Activated CD4-positive, alpha-beta T cell treated with anti-CD3 and anti-CD28 coated beads, Interleukin-2, amount 10 ng/mL, durations not matched to agents 24 days and 14 days (primary cell): ENCODE results near the gene HTR3B. TPM values are rescaled to one million over a fixed set of nuclear protein-coding genes. Genes with fewer than 3 reads are reported as not detected.
A peak's percentile ranks its signal among the peaks of the same experiment; 100 is the strongest.

Experiments
- DNase-seq: peaks from one replicate; pipeline ENCODE4 v3.0.0; 2022
- H3K27ac Mint-ChIP-seq: one replicate; pipeline ENCODE4 v1.8.0; 2022; ENCODE audit warnings: mild to moderate bottlenecking, mixed read lengths
- H3K27me3 Mint-ChIP-seq: one replicate; pipeline ENCODE4 v1.8.0; 2022; ENCODE audit warnings: mixed read lengths
- H3K36me3 Mint-ChIP-seq: one replicate; pipeline ENCODE4 v1.8.0; 2022; ENCODE audit warnings: low read depth, mild to moderate bottlenecking, mixed read lengths
- H3K4me1 Mint-ChIP-seq: one replicate; pipeline ENCODE4 v1.8.0; 2021; ENCODE audit warnings: mixed read lengths
- H3K4me3 Mint-ChIP-seq: one replicate; pipeline ENCODE4 v1.8.0; 2022; ENCODE audit warnings: mild to moderate bottlenecking, moderate library complexity, mixed read lengths
- H3K9me3 Mint-ChIP-seq: one replicate; pipeline ENCODE4 v1.8.0; 2021; ENCODE audit warnings: mixed read lengths
- intact Hi-C: fragments of 100-400 bp; cut with micrococcal nuclease; formaldehyde crosslinking; loops from one replicate; pipeline ENCODE4 v1.15.1; 2023
- total RNA-seq: library from RNA; stranded (reverse); gene quantifications from 2 replicates; pipeline ENCODE4 v1.2.3, GENCODE V29; 2022

HTR3B gene, protein sequence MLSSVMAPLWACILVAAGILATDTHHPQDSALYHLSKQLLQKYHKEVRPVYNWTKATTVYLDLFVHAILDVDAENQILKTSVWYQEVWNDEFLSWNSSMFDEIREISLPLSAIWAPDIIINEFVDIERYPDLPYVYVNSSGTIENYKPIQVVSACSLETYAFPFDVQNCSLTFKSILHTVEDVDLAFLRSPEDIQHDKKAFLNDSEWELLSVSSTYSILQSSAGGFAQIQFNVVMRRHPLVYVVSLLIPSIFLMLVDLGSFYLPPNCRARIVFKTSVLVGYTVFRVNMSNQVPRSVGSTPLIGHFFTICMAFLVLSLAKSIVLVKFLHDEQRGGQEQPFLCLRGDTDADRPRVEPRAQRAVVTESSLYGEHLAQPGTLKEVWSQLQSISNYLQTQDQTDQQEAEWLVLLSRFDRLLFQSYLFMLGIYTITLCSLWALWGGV
- total RNA-seq = not detected in 2 replicates

DNA sequence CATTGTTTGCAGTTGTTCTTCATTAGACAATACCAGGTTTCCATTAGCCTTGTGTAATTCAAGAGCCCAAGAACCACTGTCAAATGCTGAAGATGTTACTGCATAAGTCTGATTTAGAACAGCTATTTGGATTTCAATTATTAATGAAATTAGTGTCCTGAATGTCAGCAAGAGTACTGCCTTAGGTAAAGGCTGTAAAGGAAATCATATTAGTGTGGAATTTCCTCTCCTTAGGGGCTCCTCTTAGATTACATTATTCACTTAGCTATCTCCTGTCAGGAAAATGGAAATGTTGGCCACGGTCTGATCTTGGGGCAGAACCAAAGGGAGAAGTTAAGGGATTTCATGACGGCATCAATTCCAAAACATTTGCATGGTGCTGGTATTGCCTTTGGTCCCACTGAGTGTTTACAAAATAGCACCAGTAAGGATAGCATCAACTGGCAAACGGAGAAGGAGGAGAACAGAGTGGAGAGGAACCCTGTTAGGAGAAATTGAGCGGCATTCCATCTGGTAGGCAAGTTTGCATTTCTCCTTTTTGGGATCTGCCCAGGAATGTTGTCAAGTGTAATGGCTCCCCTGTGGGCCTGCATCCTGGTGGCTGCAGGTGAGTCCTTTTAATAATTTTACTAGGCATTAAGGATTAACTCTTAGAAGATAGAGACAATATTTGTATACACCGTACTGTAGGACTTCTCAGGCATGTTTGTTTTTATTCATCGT lies at the start of gene HTR3B:
Gene HTR3B, plus strand, starts transcription at position 418 of the 723 bp plus-strand sequence. Its CDS starts 138 bp downstream, at position 556.
- intact Hi-C loops = no loop called here
- Mint-ChIP-seq H3K27ac (no peak within 1 kb of the TSS), H3K27me3 (peaks cover 38% of the 10 kb centered on the region), H3K4me1 (no peaks in the 10 kb centered on the region), H3K9me3 (no peaks in the 10 kb centered on the region), H3K4me3 (no peak within 1 kb of the TSS), H3K36me3 (no peaks in the 10 kb centered on the region)
- no peak for DNase-seq

DNA sequence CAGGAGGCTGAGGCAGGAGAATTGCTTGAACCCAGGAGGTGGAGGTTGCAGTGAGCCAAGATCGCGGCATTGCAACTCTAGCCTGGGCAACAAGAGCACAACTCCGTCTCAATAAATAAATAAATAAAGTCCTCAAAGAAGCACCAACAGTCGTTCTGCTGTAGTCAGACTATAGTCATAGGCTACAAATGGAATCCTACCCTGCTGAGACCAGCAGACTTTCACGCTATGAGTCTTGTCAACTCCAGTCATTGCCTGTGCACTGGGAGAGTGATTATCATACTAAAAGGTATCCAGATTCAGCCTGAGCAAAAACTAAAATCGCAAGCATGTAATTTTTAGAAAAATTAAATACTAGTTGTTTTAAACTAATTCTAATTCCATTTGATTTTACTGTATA lies 48.8 kb upstream of the HTR3B start:
- no peaks in the 10 kb centered on the region for H3K9me3 Mint-ChIP-seq
- no peaks in the 10 kb centered on the region for H3K27me3 Mint-ChIP-seq
- no peak for DNase-seq
- H3K36me3 Mint-ChIP-seq = peaks cover 20% of the 10 kb centered on the region
- H3K27ac Mint-ChIP-seq = no peak overlapping the region
- H3K4me1 Mint-ChIP-seq = peaks cover 17% of the 10 kb centered on the region
- intact Hi-C loops = no loop called here
- no peak overlapping the region for H3K4me3 Mint-ChIP-seq

GRCh38 chr11:113856966-113857759 lies 47.4 kb upstream of the HTR3B start:
- intact Hi-C loops = no loop called here
- Mint-ChIP-seq H3K36me3 (peaks cover 12% of the 10 kb centered on the region), H3K27me3 (no peaks in the 10 kb centered on the region), H3K9me3 (no peaks in the 10 kb centered on the region), H3K4me3 (no peak overlapping the region), H3K27ac (no peak overlapping the region), H3K4me1 (peaks cover 20% of the 10 kb centered on the region)
- DNase-seq = no peak

GRCh38 chr11:113859665-113860064 lies 44.9 kb upstream of the HTR3B start:
- DNase-seq = peak; percentile 77
- Mint-ChIP-seq H3K4me1 (peaks cover 27% of the 10 kb centered on the region), H3K27ac (peak overlapping the region; percentile 84), H3K27me3 (no peaks in the 10 kb centered on the region), H3K4me3 (peak overlapping the region; percentile 75), H3K36me3 (peaks cover 16% of the 10 kb centered on the region), H3K9me3 (no peaks in the 10 kb centered on the region)
- intact Hi-C loops = no loop called here

DNA sequence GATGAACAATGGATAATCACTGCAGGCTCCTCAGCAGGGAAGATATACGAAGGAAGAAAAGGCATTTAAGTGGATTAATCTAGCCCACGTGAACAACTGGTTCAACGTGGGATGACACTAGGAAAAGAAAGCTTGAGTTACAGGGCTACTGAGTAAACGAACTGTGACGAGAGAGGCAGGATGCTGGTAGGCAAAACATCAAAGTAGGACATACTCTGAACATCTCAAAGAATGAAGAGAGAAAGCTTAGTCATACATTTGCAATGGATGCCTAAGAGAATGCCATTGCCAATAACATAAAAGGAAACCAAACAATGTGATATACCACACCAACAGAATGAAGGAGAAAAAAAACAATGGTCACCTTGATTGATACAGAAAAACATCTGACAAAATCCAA lies 42.2 kb upstream of the HTR3B start:
- intact Hi-C loops = no loop called here
- Mint-ChIP-seq H3K9me3 (no peaks in the 10 kb centered on the region), H3K27ac (peak overlapping the region; percentile 57), H3K4me3 (peak overlapping the region; percentile 6), H3K27me3 (no peaks in the 10 kb centered on the region), H3K36me3 (peaks cover 29% of the 10 kb centered on the region), H3K4me1 (peaks cover 28% of the 10 kb centered on the region)
- DNase-seq = peak; percentile 70

DNA sequence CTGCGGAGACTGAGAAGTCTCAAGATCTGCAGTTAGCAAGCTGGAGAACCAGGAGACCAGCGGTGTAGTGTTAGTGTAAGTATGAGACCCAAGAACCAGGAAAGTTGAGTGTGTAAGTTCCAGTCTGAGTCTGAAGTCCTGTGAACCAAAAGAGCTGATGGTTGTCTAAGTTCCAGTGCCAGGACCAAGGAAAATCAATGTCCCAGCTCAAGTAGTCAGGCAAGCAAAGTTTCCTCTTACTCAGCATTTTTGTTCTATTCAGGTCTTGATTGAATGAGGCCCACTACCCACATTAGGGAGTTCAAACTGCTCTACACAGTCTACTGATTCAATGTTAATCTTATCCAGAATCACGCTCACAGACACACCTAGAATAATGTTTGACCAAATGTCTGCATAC lies 40.2 kb upstream of the HTR3B start:
- peaks cover 34% of the 10 kb centered on the region for H3K4me1 Mint-ChIP-seq
- no peaks in the 10 kb centered on the region for H3K9me3 Mint-ChIP-seq
- DNase-seq = no peak
- no peak overlapping the region for H3K27ac Mint-ChIP-seq
- H3K4me3 Mint-ChIP-seq = no peak overlapping the region
- peaks cover 31% of the 10 kb centered on the region for H3K36me3 Mint-ChIP-seq
- intact Hi-C loops = no loop called here
- no peaks in the 10 kb centered on the region for H3K27me3 Mint-ChIP-seq

DNA sequence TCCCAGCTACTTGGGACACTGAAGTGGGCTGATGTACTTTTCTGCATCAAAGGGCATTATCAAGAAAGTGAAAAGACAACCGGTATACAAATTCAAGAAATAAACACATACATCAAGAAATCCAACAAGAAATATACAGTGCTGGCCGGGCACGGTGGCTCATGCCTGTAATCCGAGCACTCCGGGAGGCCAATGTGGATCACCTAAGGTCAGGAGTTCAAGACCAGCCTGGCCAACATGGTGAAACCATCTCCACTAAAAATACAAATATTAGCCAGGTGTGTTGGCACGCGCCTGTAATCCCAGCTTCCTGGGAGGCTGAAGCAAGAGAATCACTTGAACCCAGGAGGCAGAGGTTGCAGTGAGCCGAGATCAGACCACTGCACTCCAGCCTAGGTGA lies 38.7 kb upstream of the HTR3B start:
- no peaks in the 10 kb centered on the region for H3K9me3 Mint-ChIP-seq
- intact Hi-C loops = no loop called here
- H3K36me3 Mint-ChIP-seq = peaks cover 34% of the 10 kb centered on the region
- no peak overlapping the region for H3K27ac Mint-ChIP-seq
- no peak overlapping the region for H3K4me3 Mint-ChIP-seq
- no peak for DNase-seq
- H3K27me3 Mint-ChIP-seq = no peaks in the 10 kb centered on the region
- peaks cover 28% of the 10 kb centered on the region for H3K4me1 Mint-ChIP-seq

DNA sequence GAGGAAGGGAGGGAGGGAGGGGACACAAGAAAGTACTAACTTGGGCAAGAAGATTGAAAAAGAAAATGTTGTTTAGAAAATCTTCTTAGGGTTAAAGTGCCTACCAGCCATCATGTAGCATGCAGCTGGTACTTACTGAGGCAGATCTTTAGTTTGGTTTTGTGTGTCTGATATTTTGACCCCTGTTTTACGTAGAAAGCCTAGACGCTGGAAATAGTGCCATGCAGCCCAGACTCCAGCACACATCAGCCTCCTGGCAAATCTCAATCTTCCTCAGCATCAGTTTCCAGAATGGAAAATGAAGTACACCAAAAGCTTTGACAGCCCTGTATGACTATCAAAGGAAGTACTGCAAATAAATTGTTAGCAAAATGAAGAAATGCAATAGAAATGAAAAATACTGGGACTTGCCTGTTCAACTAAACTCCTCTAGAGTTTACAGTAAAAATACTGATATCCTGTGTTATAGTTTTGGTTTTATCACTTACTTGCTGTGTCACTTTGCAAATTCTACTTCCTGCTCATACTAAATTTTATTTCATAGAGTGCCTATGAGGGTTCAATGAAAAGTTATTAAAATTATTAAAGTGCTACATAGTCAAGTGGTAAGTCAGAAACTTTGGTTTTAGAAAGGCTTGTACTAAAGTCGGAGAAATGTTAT lies 36.6 kb upstream of the HTR3B start:
- Mint-ChIP-seq H3K4me1 (peaks cover 31% of the 10 kb centered on the region), H3K27me3 (no peaks in the 10 kb centered on the region), H3K27ac (no peak overlapping the region), H3K36me3 (peaks cover 38% of the 10 kb centered on the region), H3K4me3 (no peak overlapping the region), H3K9me3 (no peaks in the 10 kb centered on the region)
- DNase-seq = no peak
- intact Hi-C loops = no loop called here

DNA sequence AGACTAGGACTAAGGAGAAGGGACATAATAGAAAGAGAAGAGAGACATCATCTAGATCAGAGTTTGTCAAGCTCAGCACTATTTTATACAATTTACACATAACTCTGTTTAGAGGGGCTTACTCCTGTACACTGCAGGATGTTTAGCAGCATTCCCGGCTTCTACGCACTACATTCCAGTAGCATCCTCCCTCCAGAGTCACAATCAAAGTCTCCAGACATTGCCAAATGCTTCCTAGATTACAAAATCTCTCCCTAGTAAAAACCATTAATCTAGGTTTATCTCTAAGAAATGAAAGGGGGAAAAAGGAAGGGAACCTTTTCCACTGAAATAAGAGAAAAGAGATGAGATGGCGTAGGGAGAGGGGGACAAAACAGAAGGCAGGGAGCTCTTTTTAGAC lies 33.3 kb upstream of the HTR3B start:
- H3K4me1 Mint-ChIP-seq = peaks cover 47% of the 10 kb centered on the region
- H3K9me3 Mint-ChIP-seq = no peaks in the 10 kb centered on the region
- intact Hi-C loops = loop anchor here (10.0 kb wide), 1 partner anchor 293 kb away; no protein-coding TSS in a partner anchor
- H3K36me3 Mint-ChIP-seq = peaks cover 30% of the 10 kb centered on the region
- DNase-seq = no peak
- H3K27ac Mint-ChIP-seq = no peak overlapping the region
- H3K4me3 Mint-ChIP-seq = no peak overlapping the region
- no peaks in the 10 kb centered on the region for H3K27me3 Mint-ChIP-seq

- no peak for DNase-seq
- Mint-ChIP-seq H3K27me3 (no peaks in the 10 kb centered on the region), H3K36me3 (peaks cover 18% of the 10 kb centered on the region), H3K9me3 (no peaks in the 10 kb centered on the region), H3K4me1 (peaks cover 50% of the 10 kb centered on the region), H3K4me3 (peak overlapping the region; percentile 88), H3K27ac (peak overlapping the region; percentile 26)
- intact Hi-C loops = loop anchor here (10.0 kb wide), 1 partner anchor 292 kb away; no protein-coding TSS in a partner anchor
Measured at GRCh38 chr11:113873236-113873626, 31.4 kb upstream of the HTR3B start.

- Mint-ChIP-seq H3K9me3 (no peaks in the 10 kb centered on the region), H3K27ac (peak overlapping the region; percentile 84), H3K4me1 (peaks cover 47% of the 10 kb centered on the region), H3K36me3 (peaks cover 18% of the 10 kb centered on the region), H3K4me3 (peak overlapping the region; percentile 88), H3K27me3 (no peaks in the 10 kb centered on the region)
- DNase-seq = no peak
- intact Hi-C loops = loop anchor here (2.0 to 10.0 kb wide), 3 partner anchors 101 to 559 kb away; partner anchors contain the start of genes TTC12 and ZW10
Measured at GRCh38 chr11:113874096-113874495, 30.5 kb upstream of the HTR3B start.

DNA sequence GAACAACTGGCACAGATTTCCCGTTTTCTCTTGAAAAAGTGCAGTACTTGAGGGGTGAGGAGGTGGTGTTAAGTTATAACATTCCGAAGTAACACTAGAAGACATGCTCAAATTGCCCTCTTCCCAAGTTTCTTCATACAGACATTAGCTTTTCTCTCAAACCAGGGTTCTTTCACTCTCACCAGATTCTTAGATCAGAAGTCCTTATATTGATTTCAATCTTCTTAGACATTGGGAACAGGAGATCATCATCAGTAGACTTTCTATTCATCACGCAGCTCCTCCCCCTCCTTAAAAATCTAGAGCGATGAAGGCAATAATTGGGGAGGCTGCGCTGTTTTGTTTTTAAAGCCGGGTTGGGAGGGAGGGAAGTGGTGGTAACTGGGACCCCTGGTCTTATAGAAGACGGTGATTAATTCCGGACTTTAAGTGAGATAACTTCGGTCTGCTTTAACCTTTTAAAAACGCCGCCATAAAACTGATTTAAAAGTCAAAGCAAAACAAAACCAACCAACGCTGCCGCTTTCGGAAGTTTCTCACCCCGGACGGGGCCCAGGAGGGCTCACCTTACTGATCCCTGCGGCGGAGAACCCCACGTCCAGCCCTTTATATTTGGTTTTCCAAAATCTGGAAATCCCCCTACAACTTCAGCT lies 29.9 kb upstream of the HTR3B start:
- intact Hi-C loops = loop anchor here (1.0 to 10.0 kb wide), 4 partner anchors 102 to 560 kb away; partner anchors contain the start of genes C11orf71, RBM7, TTC12 and ZW10
- H3K4me1 Mint-ChIP-seq = peaks cover 47% of the 10 kb centered on the region
- peak overlapping the region; percentile 84 for H3K27ac Mint-ChIP-seq

More for the DNA sequence above, 29.9 kb upstream of the HTR3B start:
- no peaks in the 10 kb centered on the region for H3K9me3 Mint-ChIP-seq
- H3K27me3 Mint-ChIP-seq = no peaks in the 10 kb centered on the region
- DNase-seq = no peak
- H3K36me3 Mint-ChIP-seq = peaks cover 18% of the 10 kb centered on the region
- H3K4me3 Mint-ChIP-seq = peak overlapping the region; percentile 88
